ENCODE results near the gene ISOC2. TPM values are rescaled to one million over a fixed set of nuclear protein-coding genes. Genes with fewer than 3 reads are reported as not detected.
A peak's percentile ranks its signal among the peaks of the same experiment; 100 is the strongest.

ISOC2 gene
- total and polyA plus RNA-seq, 4 donors = 34.9 to 85.0 (median 65.9) TPM

DNA sequence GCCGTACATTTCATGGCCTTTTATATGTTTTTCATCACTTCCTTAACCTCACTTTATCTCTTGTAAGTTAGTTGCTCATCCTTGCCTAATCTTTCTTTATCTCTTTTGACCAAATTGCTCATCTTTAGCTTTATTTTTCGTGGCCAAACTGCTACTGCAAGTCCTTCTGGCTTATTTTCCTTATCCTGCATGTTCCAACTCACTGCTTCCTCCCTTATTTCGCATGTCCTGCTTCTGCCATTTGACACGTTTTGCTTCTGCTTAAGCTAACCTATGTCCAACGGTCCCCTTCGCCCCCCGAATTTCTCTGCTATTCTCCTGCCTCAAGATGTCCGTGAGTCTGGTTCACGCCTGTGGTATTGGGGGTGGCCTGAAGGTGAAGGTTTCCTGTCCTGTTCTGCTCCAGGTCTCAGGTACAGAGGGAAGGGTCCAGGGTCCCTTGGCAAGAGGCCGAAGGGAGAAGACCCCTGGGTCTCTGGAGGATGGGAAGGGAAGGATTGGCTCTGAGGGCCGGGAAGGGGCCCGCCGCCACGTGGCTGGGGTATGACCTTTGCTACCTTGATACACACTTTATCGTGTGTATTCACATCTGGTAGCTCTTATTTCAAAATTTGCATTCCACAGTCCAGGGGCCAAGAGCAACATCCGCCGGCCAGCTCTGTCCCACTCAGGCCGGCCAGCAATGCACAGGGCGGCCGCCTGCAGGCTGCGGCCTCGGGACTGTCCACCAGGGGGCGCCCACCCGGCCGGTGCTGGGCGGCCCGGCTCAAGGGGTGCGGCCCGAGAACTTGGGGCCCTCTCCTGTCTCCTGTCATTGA is 6.0 kb upstream of the ISOC2 start:
- Histone ChIP-seq H3K4me1 (ENCODE audit: control insufficient read depth in 5 of 5, insufficient read depth in 5 of 5, low read length in 5 of 5) (peaks cover 0 to 4% (median 0%) of the 10 kb centered on the region in 5 donors), H3K27me3 (ENCODE audit: control insufficient read depth in 3 of 3, insufficient read depth in 3 of 3, low read length in 2 of 3) (no peaks in the 10 kb centered on the region), H3K36me3 (ENCODE audit: control insufficient read depth in 4 of 4, insufficient read depth in 4 of 4, low read length in 4 of 4) (no peaks in the 10 kb centered on the region), H3K9ac (ENCODE audit: insufficient read depth in 1 of 2, low read length in 2 of 2) (no peak overlapping the region), H3K4me3 (no peak overlapping the region), H3K9me3 (ENCODE audit: control insufficient read depth in 4 of 4, insufficient read depth in 3 of 4, low read length in 3 of 4) (no peaks in the 10 kb centered on the region), H3K27ac (ENCODE audit: low read depth in 1 of 2, low read length in 1 of 2) (no peak overlapping the region)
- 31 to 38% methylated on average over 28 to 29 of the region's 29 CpGs for WGBS, 2 donors
- TF ChIP-seq, protein P1, sequence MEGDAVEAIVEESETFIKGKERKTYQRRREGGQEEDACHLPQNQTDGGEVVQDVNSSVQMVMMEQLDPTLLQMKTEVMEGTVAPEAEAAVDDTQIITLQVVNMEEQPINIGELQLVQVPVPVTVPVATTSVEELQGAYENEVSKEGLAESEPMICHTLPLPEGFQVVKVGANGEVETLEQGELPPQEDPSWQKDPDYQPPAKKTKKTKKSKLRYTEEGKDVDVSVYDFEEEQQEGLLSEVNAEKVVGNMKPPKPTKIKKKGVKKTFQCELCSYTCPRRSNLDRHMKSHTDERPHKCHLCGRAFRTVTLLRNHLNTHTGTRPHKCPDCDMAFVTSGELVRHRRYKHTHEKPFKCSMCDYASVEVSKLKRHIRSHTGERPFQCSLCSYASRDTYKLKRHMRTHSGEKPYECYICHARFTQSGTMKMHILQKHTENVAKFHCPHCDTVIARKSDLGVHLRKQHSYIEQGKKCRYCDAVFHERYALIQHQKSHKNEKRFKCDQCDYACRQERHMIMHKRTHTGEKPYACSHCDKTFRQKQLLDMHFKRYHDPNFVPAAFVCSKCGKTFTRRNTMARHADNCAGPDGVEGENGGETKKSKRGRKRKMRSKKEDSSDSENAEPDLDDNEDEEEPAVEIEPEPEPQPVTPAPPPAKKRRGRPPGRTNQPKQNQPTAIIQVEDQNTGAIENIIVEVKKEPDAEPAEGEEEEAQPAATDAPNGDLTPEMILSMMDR (IDR thresholded peaks at IDR 0.05; ENCODE audit: control extremely low read depth, extremely low read depth) = peak; percentile 82
- ATAC-seq (ENCODE audit: insufficient read depth, low FRiP score) = peak; percentile 90
- peak in 2 of 3 donors; percentile 45 to 55 for DNase-seq

DNA sequence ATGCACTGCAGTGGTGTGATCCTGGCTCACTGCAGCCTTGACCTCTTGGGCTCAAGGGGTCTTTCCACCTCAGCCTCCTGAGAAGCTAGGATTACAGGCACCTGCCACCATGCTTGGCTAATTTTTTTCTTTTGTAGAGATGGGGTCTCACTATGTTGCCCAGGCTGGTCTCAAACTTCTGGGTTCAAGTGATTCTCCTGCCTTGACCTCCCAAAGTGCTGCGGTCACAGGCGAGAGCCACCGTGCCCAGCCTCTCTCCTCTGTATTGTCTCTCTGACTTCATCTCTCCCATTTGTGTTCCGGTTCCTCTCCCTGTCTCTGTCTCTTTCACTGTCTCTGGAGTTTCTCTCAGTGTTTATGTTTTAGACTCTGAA is 4.8 kb upstream of the ISOC2 start:
- H3K4me3 ChIP-seq = no peak overlapping the region
- WGBS, 2 donors = 85 to 90% methylated on average over 4 of the region's 4 CpGs
- ATAC-seq (ENCODE audit: insufficient read depth, low FRiP score) = no peak
- H3K9me3 ChIP-seq (ENCODE audit: control insufficient read depth in 4 of 4, insufficient read depth in 3 of 4, low read length in 3 of 4) = no peaks in the 10 kb centered on the region
- H3K27me3 ChIP-seq (ENCODE audit: control insufficient read depth in 3 of 3, insufficient read depth in 3 of 3, low read length in 2 of 3) = no peaks in the 10 kb centered on the region
- H3K4me1 ChIP-seq (ENCODE audit: control insufficient read depth in 5 of 5, insufficient read depth in 5 of 5, low read length in 5 of 5) = peaks cover 0 to 7% (median 0%) of the 10 kb centered on the region in 5 donors
- no peaks in the 10 kb centered on the region for H3K36me3 ChIP-seq (ENCODE audit: control insufficient read depth in 4 of 4, insufficient read depth in 4 of 4, low read length in 4 of 4)
- no peak overlapping the region for H3K9ac ChIP-seq (ENCODE audit: insufficient read depth in 1 of 2, low read length in 2 of 2)
- DNase-seq = no peak
- TF ChIP-seq, protein P1 (IDR thresholded peaks at IDR 0.05; ENCODE audit: control extremely low read depth, extremely low read depth) = no peak
- no peak overlapping the region for H3K27ac ChIP-seq (ENCODE audit: low read depth in 1 of 2, low read length in 1 of 2)

DNA sequence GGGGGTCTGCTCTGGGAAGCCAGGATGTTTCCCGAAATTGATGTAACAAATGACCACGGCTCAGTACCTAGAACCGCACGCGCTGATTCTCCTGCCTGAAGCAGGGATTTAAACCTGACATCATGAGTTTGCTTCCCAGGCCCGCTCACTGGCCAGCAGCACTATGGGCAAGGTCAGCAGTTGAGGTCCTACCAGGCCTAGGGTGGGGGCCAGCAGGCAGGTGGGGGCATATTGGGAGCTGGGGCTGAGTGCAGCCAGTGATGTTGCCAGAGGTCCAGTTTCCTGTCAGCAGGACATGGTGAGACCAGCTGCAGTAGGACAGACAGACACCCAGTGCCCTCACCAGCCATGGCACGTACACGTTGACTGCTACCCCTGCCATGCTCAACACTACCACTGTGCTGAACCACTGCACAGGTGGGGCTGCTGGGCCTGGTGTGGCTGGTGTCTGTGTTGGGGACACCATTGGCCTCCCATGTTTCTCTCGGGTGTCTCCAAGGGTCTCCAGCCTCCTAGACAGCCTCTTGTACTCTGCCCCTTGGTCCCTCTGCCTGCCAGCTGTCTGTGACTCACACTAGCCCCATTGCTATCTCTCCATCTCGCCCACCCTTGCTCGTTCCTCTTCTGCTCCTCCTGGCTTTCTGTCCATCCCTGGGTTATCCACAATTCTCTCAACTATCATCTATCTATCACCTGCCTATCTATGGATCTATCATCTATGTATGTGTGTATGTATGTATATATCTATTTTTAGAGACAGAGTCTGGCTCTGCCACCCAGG is 4.2 kb upstream of the ISOC2 start:
- Histone ChIP-seq H3K27ac (ENCODE audit: low read depth in 1 of 2, low read length in 1 of 2) (no peak overlapping the region), H3K4me3 (no peak overlapping the region), H3K4me1 (ENCODE audit: control insufficient read depth in 5 of 5, insufficient read depth in 5 of 5, low read length in 5 of 5) (peaks cover 0 to 12% (median 0%) of the 10 kb centered on the region in 5 donors), H3K9ac (ENCODE audit: insufficient read depth in 1 of 2, low read length in 2 of 2) (no peak overlapping the region), H3K27me3 (ENCODE audit: control insufficient read depth in 3 of 3, insufficient read depth in 3 of 3, low read length in 2 of 3) (no peaks in the 10 kb centered on the region), H3K36me3 (ENCODE audit: control insufficient read depth in 4 of 4, insufficient read depth in 4 of 4, low read length in 4 of 4) (no peaks in the 10 kb centered on the region), H3K9me3 (ENCODE audit: control insufficient read depth in 4 of 4, insufficient read depth in 3 of 4, low read length in 3 of 4) (no peaks in the 10 kb centered on the region)
- TF ChIP-seq, protein P1 (IDR thresholded peaks at IDR 0.05; ENCODE audit: control extremely low read depth, extremely low read depth) = no peak
- WGBS, 2 donors = 77 to 84% methylated on average over 11 of the region's 11 CpGs
- ATAC-seq (ENCODE audit: insufficient read depth, low FRiP score) (no peak), DNase-seq (no peak)

Data from lung (tissue), 12 donors.